ENCODE results near the gene ARHGEF17.

Gene ARHGEF17

DNA sequence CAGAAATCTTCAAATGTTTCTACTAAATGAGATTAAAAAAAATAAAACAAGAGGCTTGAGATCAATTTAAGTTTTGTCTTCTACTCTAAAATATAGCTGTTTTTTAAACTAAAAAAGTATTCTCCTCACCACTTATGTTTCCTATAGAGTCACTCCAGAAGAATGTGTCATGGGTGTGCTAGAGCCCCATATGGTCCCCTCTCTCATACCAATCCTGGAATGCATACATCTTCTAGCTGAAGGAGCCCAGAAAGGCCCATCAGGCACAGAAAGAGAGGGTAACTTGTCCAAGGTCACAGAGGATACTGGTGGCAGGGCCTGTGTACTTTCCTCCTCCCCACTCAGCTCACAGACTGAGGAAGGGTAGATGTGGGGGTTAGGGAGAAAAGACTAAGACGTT lies 102.6 kb downstream of the ARHGEF17 start:
- no peak for DNase-seq

DNA sequence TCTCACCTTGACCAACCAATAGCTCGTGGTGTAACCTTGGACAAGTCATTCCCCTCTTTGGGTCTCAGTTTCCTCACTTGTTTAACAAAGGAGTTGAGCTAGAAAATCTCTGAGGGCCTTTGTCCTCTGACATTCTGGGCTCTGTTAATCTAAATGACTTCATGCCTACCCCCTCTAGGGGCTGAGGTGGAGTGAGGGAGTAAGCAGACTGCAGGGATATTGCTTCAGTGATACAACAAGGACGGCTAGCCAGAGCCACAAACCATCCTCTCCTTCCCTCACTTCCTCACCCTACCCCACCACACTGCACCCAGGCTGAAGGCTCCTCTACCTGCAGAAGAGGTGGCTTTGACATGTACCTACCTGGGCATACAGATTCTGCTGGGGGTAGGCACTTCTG lies 103.0 kb downstream of the ARHGEF17 start:
- DNase-seq: no peak

DNA sequence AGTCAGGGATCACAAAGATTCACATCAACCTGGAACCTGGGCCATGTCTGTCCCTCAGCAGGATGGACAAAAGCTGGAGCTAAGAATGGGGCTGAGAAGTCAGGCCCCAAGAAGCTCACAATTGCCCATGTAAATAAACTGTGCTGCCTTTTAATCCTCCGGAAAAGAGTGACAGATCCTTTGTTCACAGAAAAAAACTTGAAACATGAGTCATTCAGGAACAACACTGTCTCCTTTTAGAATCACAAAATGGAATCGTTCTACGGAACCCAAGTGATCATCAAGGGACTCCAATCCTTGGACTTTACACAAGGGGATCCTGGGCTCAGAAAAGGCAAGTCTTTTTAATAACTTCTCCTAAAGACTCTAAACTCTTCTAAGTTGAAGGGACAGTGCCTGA lies 104.2 kb downstream of the ARHGEF17 start:
- DNase-seq: no peak

DNA sequence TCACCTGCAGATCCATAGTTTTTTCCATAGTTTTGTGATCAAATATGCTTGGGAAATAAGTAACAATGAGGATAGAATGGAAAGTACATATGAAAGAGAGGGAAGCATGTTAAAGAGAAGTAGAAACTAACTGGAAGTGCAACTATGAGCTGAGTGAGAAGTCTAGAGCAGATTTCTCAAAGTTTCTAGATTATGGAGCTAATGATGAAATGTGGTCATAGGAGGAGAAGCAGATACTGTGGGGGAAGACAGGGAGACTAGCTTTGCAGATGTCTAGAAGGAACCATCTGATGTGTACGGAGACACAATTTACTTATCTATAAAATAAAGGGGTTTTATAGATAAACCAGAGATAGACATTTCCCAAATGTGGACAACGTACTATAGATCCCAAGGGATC lies 105.2 kb downstream of the ARHGEF17 start:
- DNase-seq: no peak

DNA sequence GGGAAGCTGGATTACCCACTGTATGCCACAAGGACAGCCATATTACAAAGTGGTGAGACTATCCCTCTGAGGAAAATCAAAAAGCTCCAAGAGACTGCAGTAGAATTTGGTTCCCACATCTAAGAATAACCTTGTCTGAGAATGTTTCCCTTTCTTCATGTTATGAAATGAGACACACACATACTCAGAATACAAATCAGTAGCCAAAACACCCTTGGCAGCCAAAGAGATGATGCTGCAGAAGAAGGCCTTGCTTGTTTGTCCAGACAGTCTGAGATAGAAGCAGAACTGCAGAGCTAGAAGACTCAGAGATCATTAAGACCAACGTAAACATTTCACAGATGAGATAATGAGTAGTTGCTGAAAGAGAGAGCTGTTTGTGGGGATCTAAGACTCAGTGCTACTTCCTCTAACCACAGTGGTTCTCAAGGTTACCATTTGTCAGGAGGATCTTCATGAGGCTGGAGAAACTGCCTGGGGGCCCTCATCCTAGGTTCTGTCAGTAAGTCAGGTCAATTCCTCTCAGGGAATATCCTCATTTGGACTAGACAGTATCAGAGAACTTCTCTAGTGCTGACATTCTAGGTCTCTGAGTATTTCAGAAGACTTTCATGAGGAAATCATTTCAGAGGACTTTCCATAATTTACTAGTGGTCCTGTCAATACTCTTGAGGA lies 107.0 kb downstream of the ARHGEF17 start:
- DNase-seq: peak; percentile 2

DNA sequence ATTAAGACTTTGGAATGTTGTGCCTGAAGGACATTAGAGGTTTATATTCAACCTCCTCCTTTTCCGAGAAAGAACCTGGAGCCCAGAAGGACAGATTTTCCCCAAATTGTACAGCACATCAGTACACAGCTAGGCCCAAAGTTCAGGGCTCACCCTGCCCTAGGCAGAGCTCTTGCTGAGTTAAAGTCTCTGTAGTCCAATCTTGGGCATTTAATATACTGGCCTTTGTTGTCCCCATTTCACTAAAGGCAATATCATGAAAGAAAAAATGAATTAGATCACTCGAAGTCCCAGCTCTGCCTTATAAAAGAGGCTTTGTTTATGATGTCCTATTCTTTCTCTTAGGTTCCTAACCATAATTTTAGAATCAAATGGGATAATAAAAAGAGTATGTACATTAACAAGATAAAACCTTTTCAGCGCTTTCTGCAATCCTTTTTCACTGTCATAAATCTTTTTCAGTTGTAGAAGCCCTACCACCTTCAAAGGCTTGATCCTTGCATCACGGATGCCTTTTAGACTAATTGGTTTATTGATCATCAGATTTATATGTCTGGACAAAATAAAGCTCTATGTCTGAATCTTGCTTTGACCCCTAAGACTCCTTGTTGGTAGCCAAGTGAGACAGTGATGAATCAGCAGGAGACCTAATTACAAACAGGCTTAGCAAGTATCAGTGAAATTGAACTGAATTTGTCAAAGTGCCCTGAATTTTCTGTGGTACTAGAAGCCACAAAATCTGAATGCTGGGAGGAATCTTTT lies 108.0 kb downstream of the ARHGEF17 start:
- no peak for DNase-seq

DNA sequence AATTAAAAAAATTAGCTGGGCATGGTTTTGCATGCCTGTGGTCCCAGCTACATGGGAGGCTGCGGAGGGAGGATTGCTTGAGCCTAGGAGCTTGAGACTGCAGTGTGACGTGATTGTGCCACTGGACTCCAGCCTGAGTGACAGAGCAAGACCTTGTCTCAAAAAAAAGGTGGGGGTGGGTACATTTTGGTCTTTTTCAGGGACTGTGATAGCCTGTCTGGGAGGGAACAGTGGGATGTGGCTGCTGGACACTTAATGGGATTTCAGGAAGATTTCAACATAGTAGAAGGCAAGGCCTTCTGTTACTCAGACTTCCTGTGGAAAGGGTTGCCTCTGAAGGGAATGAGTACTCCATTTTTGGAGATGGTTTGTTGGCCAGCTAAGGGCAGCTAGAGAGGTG lies 108.7 kb downstream of the ARHGEF17 start:
- no peak for DNase-seq
